AG09319 (cell line): ENCODE results near the gene CAMTA1.
A peak's percentile ranks its signal among the peaks of the same experiment; 100 is the strongest.

Source experiments
- DNase-seq: peaks from one replicate; pipeline ENCODE4 v3.0.0-alpha.2; 2010; ENCODE audit warnings: low read depth; ENCODE audit errors: extremely low read depth
- TF ChIP-seq, protein P1 (sequence below): IDR thresholded peaks from 2 replicates; pipeline ENCODE4 v1.5.1; 2011; ENCODE audit warnings: low read depth, mild to moderate bottlenecking, inconsistent platforms, low read length, moderate library complexity

CAMTA1 gene

DNA sequence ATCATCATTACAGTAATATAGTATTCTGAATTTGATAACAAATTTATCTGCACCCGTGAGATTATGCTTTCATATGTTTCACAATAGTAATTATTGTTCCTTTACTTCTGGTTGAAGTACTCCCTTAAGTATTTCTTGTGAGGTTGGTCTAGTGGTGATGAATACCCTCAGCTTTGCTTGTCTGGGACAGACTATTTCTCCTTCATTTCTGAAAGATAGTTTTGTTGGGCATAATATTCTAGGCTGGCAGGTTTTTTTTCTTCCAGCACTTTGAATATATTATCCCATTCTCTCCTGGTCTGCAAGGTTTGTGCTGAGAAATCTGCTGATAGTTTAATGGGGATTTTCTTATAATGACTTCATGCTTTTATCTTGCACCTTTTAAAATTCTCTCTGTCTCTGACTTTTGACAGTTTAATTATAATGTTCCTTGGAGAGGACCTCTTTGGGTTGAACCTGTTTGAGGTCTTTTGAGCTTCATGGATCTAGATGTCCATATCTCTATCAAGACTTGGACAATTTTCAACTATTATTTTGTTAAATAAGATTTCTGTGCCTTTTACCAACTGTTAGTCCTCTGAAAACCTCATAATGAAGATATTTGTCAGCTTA lies 614.4 kb downstream of the CAMTA1 start:
- TF ChIP-seq, protein P1, sequence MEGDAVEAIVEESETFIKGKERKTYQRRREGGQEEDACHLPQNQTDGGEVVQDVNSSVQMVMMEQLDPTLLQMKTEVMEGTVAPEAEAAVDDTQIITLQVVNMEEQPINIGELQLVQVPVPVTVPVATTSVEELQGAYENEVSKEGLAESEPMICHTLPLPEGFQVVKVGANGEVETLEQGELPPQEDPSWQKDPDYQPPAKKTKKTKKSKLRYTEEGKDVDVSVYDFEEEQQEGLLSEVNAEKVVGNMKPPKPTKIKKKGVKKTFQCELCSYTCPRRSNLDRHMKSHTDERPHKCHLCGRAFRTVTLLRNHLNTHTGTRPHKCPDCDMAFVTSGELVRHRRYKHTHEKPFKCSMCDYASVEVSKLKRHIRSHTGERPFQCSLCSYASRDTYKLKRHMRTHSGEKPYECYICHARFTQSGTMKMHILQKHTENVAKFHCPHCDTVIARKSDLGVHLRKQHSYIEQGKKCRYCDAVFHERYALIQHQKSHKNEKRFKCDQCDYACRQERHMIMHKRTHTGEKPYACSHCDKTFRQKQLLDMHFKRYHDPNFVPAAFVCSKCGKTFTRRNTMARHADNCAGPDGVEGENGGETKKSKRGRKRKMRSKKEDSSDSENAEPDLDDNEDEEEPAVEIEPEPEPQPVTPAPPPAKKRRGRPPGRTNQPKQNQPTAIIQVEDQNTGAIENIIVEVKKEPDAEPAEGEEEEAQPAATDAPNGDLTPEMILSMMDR = no peak
- no peak for DNase-seq

DNA sequence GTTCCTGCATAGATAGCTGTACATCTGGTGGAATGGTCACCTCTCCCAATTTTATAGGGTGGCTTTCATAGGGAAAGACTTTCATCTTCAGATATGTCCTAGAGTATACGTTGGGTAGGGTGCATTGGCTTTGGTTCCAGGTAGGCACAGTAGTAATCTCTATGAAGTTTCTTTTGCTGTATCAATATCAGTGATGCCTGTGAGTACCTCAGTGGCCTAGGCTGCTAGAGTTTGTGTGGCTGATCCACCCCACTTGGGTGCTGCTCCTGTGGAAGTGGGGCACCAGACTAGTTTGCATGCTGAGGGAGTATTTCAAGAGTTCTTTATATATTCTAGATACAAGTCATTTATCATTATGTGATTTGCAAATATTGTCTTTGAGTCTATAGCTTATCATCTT lies 615.3 kb downstream of the CAMTA1 start:
- DNase-seq = no peak
- TF ChIP-seq, protein P1 = no peak

DNA sequence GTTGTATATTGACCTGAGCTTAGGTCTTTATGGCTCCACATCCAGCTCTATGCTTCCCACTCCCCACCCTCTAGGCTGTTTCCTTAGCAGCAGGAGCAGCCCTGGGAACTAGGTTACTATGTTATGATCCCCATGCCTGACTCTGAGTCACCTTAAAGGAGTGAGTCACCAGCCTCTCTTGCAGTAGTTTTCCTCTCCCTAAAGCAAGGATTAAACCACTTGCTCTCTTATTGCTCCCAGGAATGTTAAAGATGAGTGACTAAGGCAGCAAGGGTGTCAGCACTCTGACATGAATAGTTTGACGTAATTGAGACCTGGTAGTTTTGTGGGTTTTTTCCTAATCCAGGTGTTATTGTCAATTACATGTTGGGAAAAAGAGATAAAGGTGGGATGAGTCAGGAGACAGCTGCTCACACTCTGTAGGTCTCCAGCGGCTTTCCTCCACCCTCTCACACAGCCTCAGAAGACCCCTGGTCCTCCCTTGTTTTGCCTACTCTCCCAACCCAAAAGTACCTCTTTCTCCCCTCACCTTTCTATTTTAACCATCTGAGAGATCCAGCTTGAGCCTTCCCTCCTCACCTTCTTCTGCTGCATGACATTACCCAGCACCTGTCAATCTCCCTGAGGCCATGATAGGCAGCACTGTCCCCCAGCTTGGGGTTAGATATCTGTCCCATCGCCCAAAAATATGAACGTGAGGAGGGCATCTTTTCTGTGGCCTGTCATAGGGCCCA lies 616.7 kb downstream of the CAMTA1 start:
- TF ChIP-seq, protein P1 = no peak
- peak; percentile 87 for DNase-seq

DNA sequence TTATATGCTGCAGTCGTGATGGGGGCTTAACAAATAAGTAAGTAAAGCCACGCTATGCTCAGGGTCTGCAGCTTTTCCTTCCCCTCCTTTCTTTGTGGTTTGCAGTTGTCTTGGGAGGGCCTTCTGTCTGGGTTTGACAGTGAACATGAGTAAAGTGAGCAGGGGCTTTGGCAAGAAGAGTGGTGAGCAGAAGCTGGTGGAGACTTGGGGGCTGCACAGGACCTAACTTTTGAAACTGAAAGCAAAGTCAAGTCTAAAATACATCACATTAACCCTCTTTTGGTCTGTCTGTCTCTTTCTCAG lies 617.2 kb downstream of the CAMTA1 start:
- no peak for DNase-seq

DNA sequence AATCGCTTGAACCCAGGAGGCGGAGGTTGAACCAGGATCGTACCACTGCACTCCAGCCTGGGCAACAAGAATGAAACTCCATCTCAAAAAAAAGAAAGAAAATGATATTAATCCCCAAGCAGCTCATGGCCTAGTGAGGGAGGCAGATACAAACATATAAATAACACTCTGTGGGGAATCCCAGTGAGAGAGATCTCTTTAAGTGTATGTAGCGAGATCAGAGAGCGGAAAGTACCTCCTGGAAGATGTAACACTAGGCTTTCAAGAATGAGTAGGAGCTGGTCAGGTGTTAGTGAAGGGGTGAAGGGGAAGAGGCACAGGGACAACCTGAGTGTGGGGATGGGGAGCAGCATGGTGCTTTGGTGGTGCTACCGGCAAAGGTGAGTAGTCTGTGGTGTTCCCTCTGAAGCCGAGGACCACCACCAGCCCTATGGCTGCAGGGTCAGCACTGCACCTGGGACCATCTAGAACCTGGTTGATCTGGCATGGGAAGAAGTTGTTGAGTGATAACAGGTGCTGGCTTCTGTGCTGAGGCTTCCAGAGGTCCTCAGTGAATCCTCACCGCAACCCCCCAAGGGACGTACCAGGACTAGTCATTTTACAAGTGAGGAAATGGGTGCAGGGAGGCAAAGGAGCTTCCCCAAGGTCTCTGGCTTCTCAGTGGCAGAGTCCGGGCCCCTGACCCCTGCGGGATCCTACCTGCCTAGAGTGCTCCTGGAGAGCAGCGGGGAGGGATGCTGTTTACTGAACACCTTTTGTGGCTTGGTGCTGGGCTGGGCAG lies 618.2 kb downstream of the CAMTA1 start:
- TF ChIP-seq, protein P1 = no peak
- DNase-seq = no peak

More for the DNA sequence above, 617.2 kb downstream of the CAMTA1 start:
- TF ChIP-seq, protein P1 = no peak

DNA sequence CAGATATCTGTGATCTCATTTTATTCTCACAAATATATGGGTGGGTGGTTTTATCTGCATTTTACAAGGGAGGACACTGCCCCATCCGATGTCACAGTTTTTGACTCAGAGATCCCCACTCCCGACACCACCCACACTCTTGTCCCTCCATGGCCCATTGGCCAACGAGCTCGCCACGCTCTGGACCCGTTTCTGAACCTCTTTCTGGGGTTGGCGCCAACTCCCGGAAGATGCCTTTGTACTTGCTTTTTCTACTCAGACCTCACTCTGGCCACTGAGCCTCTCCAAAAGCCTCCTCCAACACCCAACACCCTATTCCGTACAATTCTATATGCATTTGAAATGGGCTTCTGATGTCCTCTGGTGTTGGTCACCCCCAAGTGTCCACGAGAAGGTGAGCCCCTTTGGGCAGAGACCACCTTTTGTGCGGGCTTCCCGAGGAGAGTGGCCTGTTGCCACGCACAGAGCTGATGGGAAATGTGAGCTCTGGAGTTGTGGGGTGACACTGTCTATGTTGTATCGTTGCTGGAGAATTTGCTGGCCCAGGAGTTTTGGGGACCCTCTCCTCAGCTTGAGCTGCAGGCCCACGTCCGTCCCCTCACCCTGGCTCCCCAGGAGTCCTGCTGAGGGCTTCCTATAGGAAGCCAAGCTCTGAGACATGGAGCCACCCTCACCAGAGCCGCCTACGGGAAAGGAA lies 618.9 kb downstream of the CAMTA1 start:
- TF ChIP-seq, protein P1 = no peak
- DNase-seq = no peak
